A673 (cell line): Measurements from ENCODE around the gene HLA-F.

Experiments
- EZH2 ChIP-seq: fragments of 200-600 bp; sonication (generic); IDR thresholded peaks from 2 replicates; pipeline ENCODE4 v1.6.1; 2017; ENCODE audit warnings: borderline replicate concordance, low read depth, mild to moderate bottlenecking, mixed read lengths, antibody characterized with exemption, low read length; ENCODE audit not compliant: poor library complexity, severe bottlenecking
- TF ChIP-seq, protein P1 (sequence below): fragments of 300-800, 200-600 bp; sonication (generic); conservative IDR thresholded peaks from 2 replicates; pipeline ENCODE4 v1.5.1; 2017; ENCODE audit warnings: low read depth, mild to moderate bottlenecking, antibody characterized with exemption, low read length, moderate library complexity, mixed read lengths

GRCh38 chr6:29680904-29681303, 42.3 kb upstream of the HLA-F start, which contains the start of gene ZFP57:
- TF ChIP-seq, protein P1, sequence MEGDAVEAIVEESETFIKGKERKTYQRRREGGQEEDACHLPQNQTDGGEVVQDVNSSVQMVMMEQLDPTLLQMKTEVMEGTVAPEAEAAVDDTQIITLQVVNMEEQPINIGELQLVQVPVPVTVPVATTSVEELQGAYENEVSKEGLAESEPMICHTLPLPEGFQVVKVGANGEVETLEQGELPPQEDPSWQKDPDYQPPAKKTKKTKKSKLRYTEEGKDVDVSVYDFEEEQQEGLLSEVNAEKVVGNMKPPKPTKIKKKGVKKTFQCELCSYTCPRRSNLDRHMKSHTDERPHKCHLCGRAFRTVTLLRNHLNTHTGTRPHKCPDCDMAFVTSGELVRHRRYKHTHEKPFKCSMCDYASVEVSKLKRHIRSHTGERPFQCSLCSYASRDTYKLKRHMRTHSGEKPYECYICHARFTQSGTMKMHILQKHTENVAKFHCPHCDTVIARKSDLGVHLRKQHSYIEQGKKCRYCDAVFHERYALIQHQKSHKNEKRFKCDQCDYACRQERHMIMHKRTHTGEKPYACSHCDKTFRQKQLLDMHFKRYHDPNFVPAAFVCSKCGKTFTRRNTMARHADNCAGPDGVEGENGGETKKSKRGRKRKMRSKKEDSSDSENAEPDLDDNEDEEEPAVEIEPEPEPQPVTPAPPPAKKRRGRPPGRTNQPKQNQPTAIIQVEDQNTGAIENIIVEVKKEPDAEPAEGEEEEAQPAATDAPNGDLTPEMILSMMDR: no peak
- no peak for TF ChIP-seq EZH2
